ENCODE results near the gene ATP1B4.

ATP1B4 gene

DNA sequence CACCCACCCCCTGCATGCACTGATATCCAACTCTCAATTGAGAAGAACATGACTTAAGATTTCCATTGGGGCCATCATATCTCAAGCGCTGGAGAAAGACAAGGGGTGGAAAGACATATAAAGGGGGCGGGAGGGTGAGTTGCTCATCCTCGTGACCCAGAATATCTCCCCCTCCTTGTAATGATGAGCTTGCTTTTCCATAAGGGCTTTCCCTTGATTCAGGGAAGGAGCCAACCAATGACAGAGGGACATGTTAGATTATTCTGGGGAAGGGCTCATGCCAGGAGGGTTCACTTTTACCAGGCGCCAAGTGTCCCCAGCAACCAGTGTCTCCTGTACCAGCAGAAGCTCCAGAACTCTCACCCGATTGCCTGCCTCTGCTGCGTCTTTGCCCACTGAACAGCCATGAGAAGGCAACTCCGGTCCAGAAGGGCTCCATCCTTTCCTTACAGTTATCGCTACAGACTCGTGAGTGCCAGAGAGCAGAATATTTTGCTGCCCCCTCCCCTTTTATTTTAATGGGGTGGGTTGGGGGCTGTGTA, at the start of gene ATP1B4:
Gene ATP1B4 (plus strand): TSS at position 326 of the 542 bp plus-strand sequence. CDS start 80 bp downstream, at position 406.
- no peaks in the 10 kb centered on the region for H3K79me2 ChIP-seq (ENCODE audit: insufficient read depth, low read length)
- no peaks in the 10 kb centered on the region for H3K9me3 ChIP-seq (ENCODE audit: insufficient read depth, low read length)
- no peaks in the 10 kb centered on the region for H3K9me2 ChIP-seq (replicated peaks; ENCODE audit: insufficient read depth, low read length)
- H3K27me3 ChIP-seq (ENCODE audit: low read length) = no peaks in the 10 kb centered on the region
- no peak within 1 kb of the TSS for H3K4me3 ChIP-seq (ENCODE audit: insufficient read depth, low read length, poor library complexity, severe bottlenecking)
- H3K9ac ChIP-seq (ENCODE audit: low read length) = no peak within 1 kb of the TSS
- TF ChIP-seq, protein P1, sequence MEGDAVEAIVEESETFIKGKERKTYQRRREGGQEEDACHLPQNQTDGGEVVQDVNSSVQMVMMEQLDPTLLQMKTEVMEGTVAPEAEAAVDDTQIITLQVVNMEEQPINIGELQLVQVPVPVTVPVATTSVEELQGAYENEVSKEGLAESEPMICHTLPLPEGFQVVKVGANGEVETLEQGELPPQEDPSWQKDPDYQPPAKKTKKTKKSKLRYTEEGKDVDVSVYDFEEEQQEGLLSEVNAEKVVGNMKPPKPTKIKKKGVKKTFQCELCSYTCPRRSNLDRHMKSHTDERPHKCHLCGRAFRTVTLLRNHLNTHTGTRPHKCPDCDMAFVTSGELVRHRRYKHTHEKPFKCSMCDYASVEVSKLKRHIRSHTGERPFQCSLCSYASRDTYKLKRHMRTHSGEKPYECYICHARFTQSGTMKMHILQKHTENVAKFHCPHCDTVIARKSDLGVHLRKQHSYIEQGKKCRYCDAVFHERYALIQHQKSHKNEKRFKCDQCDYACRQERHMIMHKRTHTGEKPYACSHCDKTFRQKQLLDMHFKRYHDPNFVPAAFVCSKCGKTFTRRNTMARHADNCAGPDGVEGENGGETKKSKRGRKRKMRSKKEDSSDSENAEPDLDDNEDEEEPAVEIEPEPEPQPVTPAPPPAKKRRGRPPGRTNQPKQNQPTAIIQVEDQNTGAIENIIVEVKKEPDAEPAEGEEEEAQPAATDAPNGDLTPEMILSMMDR (IDR thresholded peaks at IDR 0.05; ENCODE audit: insufficient read depth, low read length, poor library complexity, severe bottlenecking) = no peak
- no peak for TF ChIP-seq EZH2phosphoT487 (conservative IDR thresholded peaks at IDR 0.05; ENCODE audit: low read length)
- no peak within 1 kb of the TSS for H3K4me2 ChIP-seq (ENCODE audit: low read depth, low read length, poor library complexity, severe bottlenecking)
- no peaks in the 10 kb centered on the region for H3F3A ChIP-seq (ENCODE audit: insufficient read depth)
- H4K20me1 ChIP-seq (ENCODE audit: low read depth, low read length) = no peaks in the 10 kb centered on the region
- H3K27ac ChIP-seq (ENCODE audit: low read depth, low read length) = no peak within 1 kb of the TSS
- no peaks in the 10 kb centered on the region for H3K36me3 ChIP-seq (ENCODE audit: low read length)
- no peak within 1 kb of the TSS for H2AFZ ChIP-seq (ENCODE audit: low read depth, low read length, severe bottlenecking)

DNA sequence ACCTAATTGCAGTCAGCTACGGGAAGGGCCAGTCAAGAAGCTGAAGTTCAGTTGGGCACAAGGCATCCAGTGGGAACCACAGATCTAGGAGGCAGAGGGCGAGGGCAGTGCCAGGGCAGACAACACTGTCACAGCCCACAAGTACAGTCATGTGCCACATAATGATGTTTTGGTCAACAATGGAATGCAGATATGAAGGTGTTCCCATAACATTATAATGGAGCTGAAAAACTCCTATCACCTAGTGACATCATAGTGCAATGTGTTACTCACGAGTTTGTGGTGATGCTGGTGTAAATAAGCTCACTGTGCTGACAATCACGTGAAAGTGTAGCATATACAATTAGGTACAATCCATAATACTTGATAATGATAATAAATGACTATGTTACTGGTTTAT, 46.1 kb upstream of the ATP1B4 start:
- no peaks in the 10 kb centered on the region for H4K20me1 ChIP-seq (ENCODE audit: low read depth, low read length)
- H3K27ac ChIP-seq (ENCODE audit: low read depth, low read length) = no peak overlapping the region
- no peaks in the 10 kb centered on the region for H3K36me3 ChIP-seq (ENCODE audit: low read length)
- TF ChIP-seq, protein P1 (IDR thresholded peaks at IDR 0.05; ENCODE audit: insufficient read depth, low read length, poor library complexity, severe bottlenecking) = no peak
- TF ChIP-seq EZH2phosphoT487 (conservative IDR thresholded peaks at IDR 0.05; ENCODE audit: low read length) = no peak
- no peaks in the 10 kb centered on the region for H3K79me2 ChIP-seq (ENCODE audit: insufficient read depth, low read length)
- no peaks in the 10 kb centered on the region for H3K9me2 ChIP-seq (replicated peaks; ENCODE audit: insufficient read depth, low read length)
- H3K9ac ChIP-seq (ENCODE audit: low read length) = no peak overlapping the region
- H3K9me3 ChIP-seq (ENCODE audit: insufficient read depth, low read length) = no peaks in the 10 kb centered on the region
- no peak overlapping the region for H3K4me2 ChIP-seq (ENCODE audit: low read depth, low read length, poor library complexity, severe bottlenecking)
- H2AFZ ChIP-seq (ENCODE audit: low read depth, low read length, severe bottlenecking) = no peak overlapping the region
- H3F3A ChIP-seq (ENCODE audit: insufficient read depth) = no peaks in the 10 kb centered on the region
- no peaks in the 10 kb centered on the region for H3K27me3 ChIP-seq (ENCODE audit: low read length)
- no peak overlapping the region for H3K4me3 ChIP-seq (ENCODE audit: insufficient read depth, low read length, poor library complexity, severe bottlenecking)

DNA sequence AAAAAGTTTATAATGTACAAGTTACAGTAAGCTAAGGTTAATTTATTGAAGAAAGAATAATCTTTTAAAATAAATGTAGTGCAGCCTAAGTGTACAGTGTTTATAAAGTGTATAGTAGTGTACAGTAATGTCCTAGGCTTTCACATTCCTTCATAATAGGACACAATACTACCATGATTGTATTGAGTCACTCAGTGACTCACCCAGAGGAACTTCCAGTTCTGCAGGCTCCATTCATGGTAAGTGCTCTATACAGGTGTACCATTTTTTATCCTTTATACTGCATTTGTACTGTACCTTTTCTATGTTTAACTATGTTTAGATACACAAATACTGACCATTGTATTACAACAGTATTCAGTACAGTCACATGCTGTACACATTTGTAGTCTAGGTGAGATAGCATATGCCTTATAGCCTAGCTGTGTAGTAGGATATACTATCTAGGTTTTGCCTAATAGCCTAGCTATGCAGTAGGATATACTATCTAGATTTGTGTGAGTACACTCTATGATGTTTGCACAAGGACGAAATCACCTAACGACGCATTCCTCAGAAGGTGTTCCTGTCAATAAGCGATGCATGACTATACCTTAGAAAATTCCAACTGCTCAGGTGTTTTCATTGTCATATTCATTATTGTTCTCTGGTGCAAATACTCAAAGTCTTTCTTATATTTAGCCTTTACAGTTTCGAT, 45.2 kb upstream of the ATP1B4 start:
- no peak overlapping the region for H3K4me2 ChIP-seq (ENCODE audit: low read depth, low read length, poor library complexity, severe bottlenecking)
- H3K27me3 ChIP-seq (ENCODE audit: low read length) = no peaks in the 10 kb centered on the region
- no peak for TF ChIP-seq EZH2phosphoT487 (conservative IDR thresholded peaks at IDR 0.05; ENCODE audit: low read length)
- TF ChIP-seq, protein P1 (IDR thresholded peaks at IDR 0.05; ENCODE audit: insufficient read depth, low read length, poor library complexity, severe bottlenecking) = no peak
- no peak overlapping the region for H3K4me3 ChIP-seq (ENCODE audit: insufficient read depth, low read length, poor library complexity, severe bottlenecking)
- H3K9me2 ChIP-seq (replicated peaks; ENCODE audit: insufficient read depth, low read length) = no peaks in the 10 kb centered on the region
- no peak overlapping the region for H3K27ac ChIP-seq (ENCODE audit: low read depth, low read length)
- no peaks in the 10 kb centered on the region for H3K9me3 ChIP-seq (ENCODE audit: insufficient read depth, low read length)
- H3K79me2 ChIP-seq (ENCODE audit: insufficient read depth, low read length) = no peaks in the 10 kb centered on the region
- no peak overlapping the region for H3K9ac ChIP-seq (ENCODE audit: low read length)
- no peak overlapping the region for H2AFZ ChIP-seq (ENCODE audit: low read depth, low read length, severe bottlenecking)
- no peaks in the 10 kb centered on the region for H3K36me3 ChIP-seq (ENCODE audit: low read length)
- no peaks in the 10 kb centered on the region for H3F3A ChIP-seq (ENCODE audit: insufficient read depth)
- H4K20me1 ChIP-seq (ENCODE audit: low read depth, low read length) = no peaks in the 10 kb centered on the region

All from SU-DHL-6 (cell line).